ENCODE results near the gene MAPK4.

- no peak for TF ChIP-seq ZNF384 (IDR thresholded peaks at IDR 0.05)
- no peak for TF ChIP-seq PKNOX1 (IDR thresholded peaks at IDR 0.05)
Measured at GRCh38 chr18:50594012-50594411, 34.1 kb downstream of the MAPK4 start.

All from HEK293T (cell line).